H1 (cell line): ENCODE results near the gene REG4. TPM values are rescaled to one million over a fixed set of nuclear protein-coding genes. Genes with fewer than 3 reads are reported as not detected.

Source experiments
- BCL11A ChIP-seq, 2 experiments: IDR thresholded peaks; one replicate each; pipeline ENCODE4 v1.6.1; 2011; ENCODE audit warnings: low read depth in 2 of 2, low read length in 2 of 2, mild to moderate bottlenecking in 2 of 2
- CHD2 ChIP-seq: IDR thresholded peaks from 2 replicates; pipeline ENCODE4 v1.6.1; 2012; ENCODE audit warnings: low read length, improper control_type of control experiment
- CHD7 ChIP-seq: fragments of 300-600 bp; sonication (generic); IDR thresholded peaks from 2 replicates; pipeline ENCODE4 v1.7.1; 2012; ENCODE audit warnings: low read length, moderate library complexity, mild to moderate bottlenecking, inconsistent platforms; ENCODE audit not compliant: insufficient replicate concordance
- HDAC6 ChIP-seq: IDR thresholded peaks from one replicate; pipeline ENCODE4 v1.7.1; 2012; ENCODE audit warnings: low read depth, mild to moderate bottlenecking, inconsistent platforms, low read length, moderate library complexity
- polyA plus RNA-seq, 7 experiments: library from polyadenylated mRNA; depleted of rRNA in 3 of 7; stranded (reverse) in 5 of 7; unstranded in 2 of 7; fragments of >200 nt in 5 of 7; fragments of 200-250 nt in 2 of 7; gene quantifications; 1 replicate in 5 of 7; 2 replicates in 1 of 7; 4 replicates in 1 of 7; pipeline versions ENCODE4 v1.2.1 to v1.2.3, GENCODE V29; 2011 to 2013; ENCODE audit warnings: missing spikeins in 2 of 7, mixed read lengths in 2 of 7
- total RNA-seq: library from RNA; stranded (reverse); fragmentation: NEBNext Ultra II Directional; extraction: Animal tissue kit (Norgen Biotek cat#: 25700); gene quantifications from 2 replicates; pipeline ENCODE4 v1.2.1, GENCODE V29; 2021

REG4 gene
- total and polyA plus RNA-seq, 2 of the 8 experiments (the other 6 are each of a cell fraction or from before 2014, with no cell fraction given), result not detected

- TF ChIP-seq CHD7 (no peak), BCL11A (IDR thresholded peaks at IDR 0.05; ENCODE audit: low read depth in 2 of 2, low read length in 2 of 2) (no peak), HDAC6 (no peak), CHD2 (no peak)
These were observed 48.9 kb downstream of the REG4 start (continued) for GRCh38 chr1:119762409-119762808.
